OCI-LY3 (cell line): Measurements from ENCODE around the gene SLC6A9.

ENCODE experiments used
- CTCF ChIP-seq: fragments of 200-600, 300-600 bp; sonication (generic); IDR thresholded peaks from 2 replicates; pipeline ENCODE4 v1.5.1; 2014; ENCODE audit warnings: antibody characterized with exemption, low read length, low read depth
- EZH2phosphoT487 ChIP-seq: fragments of 200-600 bp; shearing (Covaris generic); IDR thresholded peaks from 2 replicates; pipeline ENCODE4 v1.6.1; 2018; ENCODE audit warnings: antibody characterized with exemption, mixed run types, low read depth

- TF ChIP-seq CTCF (no peak), EZH2phosphoT487 (no peak)
Observed at GRCh38 chr1:43982241-43982640, 49.0 kb downstream of the SLC6A9 start.
